Activated T-helper 2 cell treated with anti-CD3 and anti-CD28 coated beads, Interferon-gamma antibody, Interleukin-2, Interleukin-4, amounts not matched to agents 10 μg/mL and 5 μg/mL and 100 μg/mL, durations not matched to agents 14 hours and 24 hours and 36 hours (primary cell): ENCODE measurements around the gene NTM. TPM values are rescaled to one million over a fixed set of nuclear protein-coding genes. Genes with fewer than 3 reads are reported as not detected.

Experiments used
- DNase-seq: peaks from one replicate; pipeline ENCODE4 v3.0.0; 2021; ENCODE audit warnings: low spot score
- H3K27ac Mint-ChIP-seq: one replicate; pipeline ENCODE4 v1.8.0; 2021; ENCODE audit warnings: mixed read lengths
- H3K27me3 Mint-ChIP-seq: one replicate; pipeline ENCODE4 v1.8.0; 2021; ENCODE audit warnings: low read depth, mixed read lengths
- H3K36me3 Mint-ChIP-seq: one replicate; pipeline ENCODE4 v1.8.0; 2021; ENCODE audit warnings: low read depth, mixed read lengths
- H3K4me1 Mint-ChIP-seq: one replicate; pipeline ENCODE4 v1.8.0; 2021; ENCODE audit warnings: low read depth, mixed read lengths
- H3K4me3 Mint-ChIP-seq: one replicate; pipeline ENCODE4 v1.8.0; 2021; ENCODE audit warnings: low read depth, mild to moderate bottlenecking, moderate library complexity, mixed read lengths
- H3K9me3 Mint-ChIP-seq: one replicate; pipeline ENCODE4 v1.8.0; 2021; ENCODE audit warnings: mixed read lengths
- intact Hi-C: fragments of 100-400 bp; cut with micrococcal nuclease; formaldehyde crosslinking; loops from one replicate; pipeline ENCODE4 v1.15.1; 2023
- total RNA-seq: library from RNA; stranded (reverse); gene quantifications from 2 replicates; pipeline ENCODE4 v1.2.3, GENCODE V29; 2022

The NTM gene
- total RNA-seq, 1 donor from 2014 or later: not detected

- no peaks in the 10 kb centered on the region for H3K9me3 Mint-ChIP-seq
- H3K36me3 Mint-ChIP-seq: no peaks in the 10 kb centered on the region
- DNase-seq: no peak
- H3K4me3 Mint-ChIP-seq: no peak overlapping the region
- no peaks in the 10 kb centered on the region for H3K27me3 Mint-ChIP-seq
- no peak overlapping the region for H3K27ac Mint-ChIP-seq
- intact Hi-C loops: no loop called here
- no peaks in the 10 kb centered on the region for H3K4me1 Mint-ChIP-seq
These were observed 76.3 kb downstream of the NTM start for GRCh38 chr11:131446590-131447275.

DNA sequence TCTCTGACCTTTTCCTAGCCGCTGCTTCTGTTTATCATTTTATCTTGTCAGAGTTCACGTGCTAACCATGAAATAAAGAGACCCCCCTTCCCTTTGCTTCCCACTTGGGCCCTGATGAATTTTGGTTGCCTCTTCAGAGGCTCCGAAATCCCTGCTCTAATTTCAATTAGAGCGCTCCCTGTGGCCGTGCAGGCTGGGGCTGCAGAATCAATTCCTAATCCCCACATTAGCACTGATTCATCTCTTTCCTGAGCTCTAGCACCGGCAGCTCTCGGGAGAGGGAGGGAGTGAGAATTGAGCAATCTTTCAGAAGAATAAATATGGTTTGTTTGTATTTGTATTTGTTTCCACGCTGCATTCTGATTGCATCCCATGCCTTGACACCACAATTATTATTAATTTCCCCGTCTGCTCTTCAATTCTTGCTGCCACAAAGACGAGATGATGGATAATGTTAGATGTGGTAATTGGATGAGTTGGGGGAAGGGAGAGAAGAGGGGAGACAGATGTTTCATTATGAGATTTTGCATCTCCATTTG is 76.9 kb downstream of the NTM start:
- H3K9me3 Mint-ChIP-seq: no peaks in the 10 kb centered on the region
- H3K4me3 Mint-ChIP-seq: no peak overlapping the region
- no peaks in the 10 kb centered on the region for H3K27me3 Mint-ChIP-seq
- H3K27ac Mint-ChIP-seq: no peak overlapping the region
- intact Hi-C loops: no loop called here
- H3K4me1 Mint-ChIP-seq: no peaks in the 10 kb centered on the region
- no peak for DNase-seq
- H3K36me3 Mint-ChIP-seq: no peaks in the 10 kb centered on the region

GRCh38 chr11:131447898-131448297 is 77.5 kb downstream of the NTM start:
- H3K4me3 Mint-ChIP-seq: no peak overlapping the region
- no peak overlapping the region for H3K27ac Mint-ChIP-seq
- no peaks in the 10 kb centered on the region for H3K36me3 Mint-ChIP-seq
- H3K27me3 Mint-ChIP-seq: no peaks in the 10 kb centered on the region
- DNase-seq: no peak
- intact Hi-C loops: no loop called here
- no peaks in the 10 kb centered on the region for H3K9me3 Mint-ChIP-seq
- no peaks in the 10 kb centered on the region for H3K4me1 Mint-ChIP-seq

DNA sequence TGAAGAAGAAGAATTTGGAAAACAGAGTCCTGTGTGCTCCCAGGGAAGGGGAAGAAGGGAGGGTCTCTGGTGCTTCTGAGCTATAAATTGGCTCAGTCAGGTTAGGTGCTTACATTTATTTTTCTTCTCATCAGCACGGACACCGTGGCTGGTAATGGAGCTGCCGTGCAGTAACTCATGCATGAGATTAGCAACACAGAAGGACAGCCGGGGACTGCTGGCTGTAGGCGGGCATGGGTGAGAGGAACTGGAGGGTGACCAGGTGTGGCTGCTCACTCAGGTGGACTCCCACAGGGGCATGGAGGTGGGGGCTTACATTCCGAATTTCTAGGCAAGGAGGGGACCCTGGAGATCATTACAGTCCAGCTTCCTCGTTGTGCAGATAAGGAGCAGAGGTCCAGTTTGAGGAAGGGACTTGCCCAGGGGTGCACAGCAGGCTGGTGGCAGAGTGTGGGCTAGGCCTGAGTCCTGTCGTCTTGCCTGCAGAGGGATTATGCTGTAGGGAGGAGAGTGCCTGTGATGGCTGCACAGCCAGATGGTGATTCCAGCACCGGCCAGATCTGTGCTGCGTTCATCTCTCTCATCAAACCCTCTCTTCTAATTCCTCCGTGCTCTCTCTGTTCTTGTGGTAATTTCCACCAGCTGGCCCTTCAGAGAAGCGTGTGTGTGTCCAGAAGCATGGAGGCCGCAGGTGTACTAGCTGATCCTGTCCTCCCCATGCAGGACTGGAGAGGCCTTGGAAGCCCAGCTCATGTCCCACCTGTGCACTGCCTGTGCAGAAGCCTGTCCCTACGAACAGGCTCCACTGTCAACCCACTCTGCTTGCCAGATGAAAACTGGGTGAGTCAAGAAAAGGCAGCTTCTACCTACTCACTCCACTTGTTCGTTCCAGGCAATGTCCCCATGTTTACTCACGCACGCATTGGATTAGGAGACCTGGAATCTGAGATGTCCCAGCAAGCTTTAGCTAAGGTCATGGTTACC is 78.9 kb downstream of the NTM start:
- no peak overlapping the region for H3K27ac Mint-ChIP-seq

DNA sequence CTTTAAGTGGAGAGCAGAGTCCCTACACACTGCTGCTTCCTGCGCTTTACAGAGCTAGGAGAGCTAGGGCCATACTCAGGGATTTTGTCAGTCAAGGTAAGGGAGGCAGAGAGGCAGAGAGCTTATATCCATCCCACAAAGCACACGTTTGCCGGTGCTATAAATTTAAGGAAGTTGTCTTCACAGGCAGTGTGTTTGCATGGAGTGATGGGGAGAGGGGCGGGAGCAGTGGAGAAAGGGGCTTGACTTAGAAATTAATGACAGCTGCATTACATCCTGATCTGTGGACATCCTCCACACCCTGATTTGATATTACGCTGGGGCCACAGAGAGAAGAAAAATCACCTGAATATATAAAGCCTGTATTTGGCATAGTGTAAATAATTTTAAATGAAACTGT is 84.1 kb downstream of the NTM start:
- H3K4me3 Mint-ChIP-seq: no peak overlapping the region
- H3K27ac Mint-ChIP-seq: no peak overlapping the region
- H3K36me3 Mint-ChIP-seq: no peaks in the 10 kb centered on the region
- intact Hi-C loops: no loop called here
- H3K9me3 Mint-ChIP-seq: no peaks in the 10 kb centered on the region
- H3K4me1 Mint-ChIP-seq: no peaks in the 10 kb centered on the region
- DNase-seq: no peak
- no peaks in the 10 kb centered on the region for H3K27me3 Mint-ChIP-seq

More for the DNA sequence above, 78.9 kb downstream of the NTM start:
- Mint-ChIP-seq H3K4me3 (no peak overlapping the region), H3K27me3 (no peaks in the 10 kb centered on the region), H3K9me3 (no peaks in the 10 kb centered on the region), H3K36me3 (no peaks in the 10 kb centered on the region), H3K4me1 (no peaks in the 10 kb centered on the region)
- DNase-seq: no peak
- intact Hi-C loops: no loop called here

- DNase-seq: no peak
- Mint-ChIP-seq H3K27ac (no peak overlapping the region), H3K27me3 (no peaks in the 10 kb centered on the region), H3K4me3 (no peak overlapping the region), H3K36me3 (no peaks in the 10 kb centered on the region), H3K9me3 (no peaks in the 10 kb centered on the region), H3K4me1 (no peaks in the 10 kb centered on the region)
- intact Hi-C loops: no loop called here
These were observed 84.6 kb downstream of the NTM start for GRCh38 chr11:131454989-131455388.

- intact Hi-C loops: no loop called here
These were observed 85.7 kb downstream of the NTM start for GRCh38 chr11:131455843-131456704.

GRCh38 chr11:131457163-131457562 is 86.7 kb downstream of the NTM start:
- Mint-ChIP-seq H3K27ac (no peak overlapping the region), H3K4me3 (no peak overlapping the region), H3K9me3 (no peaks in the 10 kb centered on the region), H3K27me3 (no peaks in the 10 kb centered on the region), H3K36me3 (no peaks in the 10 kb centered on the region), H3K4me1 (no peaks in the 10 kb centered on the region)
- intact Hi-C loops: no loop called here
- no peak for DNase-seq

More at GRCh38 chr11:131455843-131456704, 85.7 kb downstream of the NTM start:
- H3K4me1 Mint-ChIP-seq: no peaks in the 10 kb centered on the region
- H3K4me3 Mint-ChIP-seq: no peak overlapping the region
- no peaks in the 10 kb centered on the region for H3K9me3 Mint-ChIP-seq
- no peak overlapping the region for H3K27ac Mint-ChIP-seq
- no peak for DNase-seq
- no peaks in the 10 kb centered on the region for H3K36me3 Mint-ChIP-seq
- no peaks in the 10 kb centered on the region for H3K27me3 Mint-ChIP-seq

GRCh38 chr11:131458421-131458820 is 88.0 kb downstream of the NTM start:
- Mint-ChIP-seq H3K9me3 (no peaks in the 10 kb centered on the region), H3K36me3 (no peaks in the 10 kb centered on the region), H3K4me3 (no peak overlapping the region), H3K27me3 (no peaks in the 10 kb centered on the region), H3K27ac (no peak overlapping the region), H3K4me1 (no peaks in the 10 kb centered on the region)
- DNase-seq: no peak
- intact Hi-C loops: no loop called here

GRCh38 chr11:131460931-131461330 is 90.5 kb downstream of the NTM start:
- H3K9me3 Mint-ChIP-seq: no peaks in the 10 kb centered on the region
- H3K4me3 Mint-ChIP-seq: no peak overlapping the region
- no peak overlapping the region for H3K27ac Mint-ChIP-seq
- peaks cover 5% of the 10 kb centered on the region for H3K27me3 Mint-ChIP-seq
- intact Hi-C loops: no loop called here
- H3K36me3 Mint-ChIP-seq: no peaks in the 10 kb centered on the region
- DNase-seq: no peak
- H3K4me1 Mint-ChIP-seq: no peaks in the 10 kb centered on the region

DNA sequence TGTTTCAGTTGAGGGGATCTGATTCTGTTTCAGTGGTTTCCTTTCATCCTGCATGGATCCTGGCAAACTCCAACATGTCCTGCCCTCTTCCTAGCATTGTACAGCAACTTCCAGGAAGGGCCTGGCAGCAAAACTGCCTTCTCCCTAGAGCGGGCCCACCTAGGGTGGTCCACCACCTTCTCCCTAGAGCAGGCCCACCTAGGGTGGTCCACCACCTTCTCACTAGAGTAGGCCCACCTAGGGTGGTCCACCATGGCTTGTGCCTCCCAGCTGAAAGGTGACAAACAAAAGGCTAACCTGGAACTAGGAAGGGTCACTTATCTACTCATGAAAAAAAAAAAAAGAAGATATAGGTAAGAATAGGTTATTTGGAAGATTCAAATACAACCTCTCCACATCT is 92.2 kb downstream of the NTM start:
- no peaks in the 10 kb centered on the region for H3K4me1 Mint-ChIP-seq
- no peak overlapping the region for H3K4me3 Mint-ChIP-seq
- H3K27ac Mint-ChIP-seq: no peak overlapping the region
- H3K9me3 Mint-ChIP-seq: no peaks in the 10 kb centered on the region
- H3K27me3 Mint-ChIP-seq: peaks cover 5% of the 10 kb centered on the region
- intact Hi-C loops: no loop called here
- no peaks in the 10 kb centered on the region for H3K36me3 Mint-ChIP-seq
- DNase-seq: no peak

GRCh38 chr11:131463162-131463561 is 92.7 kb downstream of the NTM start:
- no peak overlapping the region for H3K27ac Mint-ChIP-seq
- no peaks in the 10 kb centered on the region for H3K4me1 Mint-ChIP-seq
- H3K4me3 Mint-ChIP-seq: no peak overlapping the region
- intact Hi-C loops: no loop called here
- H3K9me3 Mint-ChIP-seq: no peaks in the 10 kb centered on the region
- H3K27me3 Mint-ChIP-seq: peaks cover 5% of the 10 kb centered on the region
- no peaks in the 10 kb centered on the region for H3K36me3 Mint-ChIP-seq
- no peak for DNase-seq
